Measurements from ENCODE around the gene TRIM56.
A peak's percentile ranks its signal among the peaks of the same experiment; 100 is the strongest.
"Not testable (repeated sequence)": the region's sequence is repeated elsewhere in the genome, so short reads cannot be mapped to it uniquely, and the experiment has no call there.

TRIM56 gene

GRCh38 chr7:101114492-101114891 is 29.2 kb downstream of the TRIM56 start:
- DNase-seq, result no peak

- no peak for DNase-seq
These were observed 29.9 kb downstream of the TRIM56 start for GRCh38 chr7:101115215-101115614.

GRCh38 chr7:101116898-101117297 is 31.6 kb downstream of the TRIM56 start:
- no peak for DNase-seq

- DNase-seq, result no peak
These were observed 33.6 kb downstream of the TRIM56 start for GRCh38 chr7:101118856-101119255.

GRCh38 chr7:101119876-101120275 is 34.6 kb downstream of the TRIM56 start:
- no peak for DNase-seq

- DNase-seq, result no peak
These were observed 35.0 kb downstream of the TRIM56 start for GRCh38 chr7:101120315-101120714.

- not testable (repeated sequence) for DNase-seq
These were observed 36.3 kb downstream of the TRIM56 start for GRCh38 chr7:101121631-101121990.

- no peak for DNase-seq
These were observed 37.0 kb downstream of the TRIM56 start for GRCh38 chr7:101121991-101122932.

- DNase-seq, result no peak
These were observed 37.8 kb downstream of the TRIM56 start for GRCh38 chr7:101122933-101123702.

GRCh38 chr7:101123703-101124068 is 38.4 kb downstream of the TRIM56 start:
- no peak for DNase-seq

- DNase-seq, result no peak
These were observed 39.2 kb downstream of the TRIM56 start for GRCh38 chr7:101124376-101125056.

GRCh38 chr7:101125989-101126650 is 40.8 kb downstream of the TRIM56 start:
- DNase-seq, result no peak

- peak; percentile 36 for DNase-seq
These were observed 41.6 kb downstream of the TRIM56 start, which contains the start of gene SERPINE1 for GRCh38 chr7:101126651-101127459. Gene SERPINE1, plus strand, starts transcription at chr7:101127104. Its CDS starts 1,290 bp downstream, at chr7:101128394.

GRCh38 chr7:101127460-101128039 is 42.3 kb downstream of the TRIM56 start:
- DNase-seq, result no peak

GRCh38 chr7:101128040-101128834 is 43.0 kb downstream of the TRIM56 start:
- DNase-seq, result no peak

- DNase-seq, result no peak
These were observed 44.4 kb downstream of the TRIM56 start for GRCh38 chr7:101129603-101130117.

GRCh38 chr7:101132626-101133600 is 47.6 kb downstream of the TRIM56 start:
- DNase-seq, result not testable (repeated sequence)

- DNase-seq, result no peak
These were observed 48.5 kb downstream of the TRIM56 start for GRCh38 chr7:101133621-101134398.

Data from NCI-H2171 treated with DMSO at 0.1 percent for 48 hours (cell line).